ENCODE results near the gene FILIP1L. TPM values are rescaled to one million over a fixed set of nuclear protein-coding genes. Genes with fewer than 3 reads are reported as not detected.

Gene FILIP1L
- total and polyA plus RNA-seq, 2 of the 8 experiments (the other 6 are each of a cell fraction or from before 2014, with no cell fraction given) = 0.06 to 0.09 TPM

DNA sequence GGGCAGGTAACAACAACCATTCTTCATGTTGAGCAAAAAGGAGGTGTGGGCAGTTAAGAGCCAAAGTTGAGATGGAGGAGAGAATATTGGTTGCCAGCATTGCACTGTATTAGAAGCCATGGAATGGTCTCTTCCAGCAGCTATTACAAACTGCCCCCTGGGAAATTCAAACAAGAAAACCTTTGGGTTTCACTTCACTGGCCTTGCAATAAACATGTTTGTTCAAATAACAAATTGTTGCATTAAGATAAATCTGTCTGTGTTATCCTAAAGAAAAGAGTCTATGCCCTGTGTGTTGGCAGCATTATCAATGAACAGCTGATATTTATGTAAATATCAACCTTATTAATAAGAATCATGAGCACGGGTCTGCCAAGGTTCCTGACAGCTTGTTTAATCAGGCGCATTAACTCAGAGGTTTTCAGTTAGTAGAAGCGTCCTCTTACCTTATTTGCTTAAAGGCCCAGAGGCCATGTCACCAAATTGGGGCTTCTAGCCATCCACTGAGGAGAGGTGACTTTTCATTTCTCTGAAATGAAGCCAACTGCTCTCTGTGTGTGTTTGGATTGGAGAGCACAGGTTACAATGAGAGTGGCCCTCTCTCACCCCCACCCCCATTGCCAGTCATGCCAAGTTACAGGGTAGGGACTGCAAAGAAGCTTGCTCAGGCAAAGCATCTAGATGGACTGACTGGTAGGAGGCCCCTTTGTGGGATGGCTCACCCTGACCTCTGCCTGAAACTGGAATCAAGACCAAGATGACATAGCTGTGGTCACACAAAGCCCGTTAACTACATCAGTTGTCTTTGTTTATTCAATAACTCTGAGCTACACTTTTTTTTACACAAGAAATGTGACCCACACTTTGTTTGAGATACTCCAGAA lies 10.5 kb downstream of the FILIP1L start (continued):
- TF ChIP-seq SAP30 (IDR thresholded peaks at IDR 0.05; ENCODE audit: insufficient read depth, insufficient replicate concordance, low read length) (no peak), CTBP2 (IDR thresholded peaks at IDR 0.05; ENCODE audit: borderline replicate concordance, insufficient read depth, insufficient read length, low read length) (no peak), RNF2 (IDR thresholded peaks at IDR 0.05; ENCODE audit: borderline replicate concordance, low read depth, low read length, missing control alignments, poor library complexity, severe bottlenecking) (no peak), RXRA (IDR thresholded peaks at IDR 0.05; ENCODE audit: insufficient read depth, low read depth, low read length) (no peak), HDAC6 (IDR thresholded peaks at IDR 0.05; ENCODE audit: low read depth, low read length) (no peak), SIN3A (conservative IDR thresholded peaks at IDR 0.05 in 1 of 2, IDR thresholded peaks at IDR 0.05 in 1 of 2; ENCODE audit: low read depth in 1 of 2, low read length in 2 of 2) (no peak), SP1 (IDR thresholded peaks at IDR 0.05; ENCODE audit: low read depth, low read length) (no peak), BRCA1 (IDR thresholded peaks at IDR 0.05; ENCODE audit: low read depth, low read length) (no peak), YY1 (IDR thresholded peaks at IDR 0.05; ENCODE audit: low read depth, low read length) (no peak), ZNF274 (IDR thresholded peaks at IDR 0.05; ENCODE audit: borderline replicate concordance, extremely low read depth, low read length) (no peak)
- TF ChIP-seq, protein P1, sequence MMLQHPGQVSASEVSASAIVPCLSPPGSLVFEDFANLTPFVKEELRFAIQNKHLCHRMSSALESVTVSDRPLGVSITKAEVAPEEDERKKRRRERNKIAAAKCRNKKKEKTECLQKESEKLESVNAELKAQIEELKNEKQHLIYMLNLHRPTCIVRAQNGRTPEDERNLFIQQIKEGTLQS (IDR thresholded peaks at IDR 0.05; ENCODE audit: insufficient read depth, low read depth, low read length) = no peak

All from H1 (cell line).